ENCODE measurements around the gene KRTCAP2.
"Not testable (repeated sequence)": the region's sequence is repeated elsewhere in the genome, so short reads cannot be mapped to it uniquely, and the experiment has no call there.

KRTCAP2 gene

DNA sequence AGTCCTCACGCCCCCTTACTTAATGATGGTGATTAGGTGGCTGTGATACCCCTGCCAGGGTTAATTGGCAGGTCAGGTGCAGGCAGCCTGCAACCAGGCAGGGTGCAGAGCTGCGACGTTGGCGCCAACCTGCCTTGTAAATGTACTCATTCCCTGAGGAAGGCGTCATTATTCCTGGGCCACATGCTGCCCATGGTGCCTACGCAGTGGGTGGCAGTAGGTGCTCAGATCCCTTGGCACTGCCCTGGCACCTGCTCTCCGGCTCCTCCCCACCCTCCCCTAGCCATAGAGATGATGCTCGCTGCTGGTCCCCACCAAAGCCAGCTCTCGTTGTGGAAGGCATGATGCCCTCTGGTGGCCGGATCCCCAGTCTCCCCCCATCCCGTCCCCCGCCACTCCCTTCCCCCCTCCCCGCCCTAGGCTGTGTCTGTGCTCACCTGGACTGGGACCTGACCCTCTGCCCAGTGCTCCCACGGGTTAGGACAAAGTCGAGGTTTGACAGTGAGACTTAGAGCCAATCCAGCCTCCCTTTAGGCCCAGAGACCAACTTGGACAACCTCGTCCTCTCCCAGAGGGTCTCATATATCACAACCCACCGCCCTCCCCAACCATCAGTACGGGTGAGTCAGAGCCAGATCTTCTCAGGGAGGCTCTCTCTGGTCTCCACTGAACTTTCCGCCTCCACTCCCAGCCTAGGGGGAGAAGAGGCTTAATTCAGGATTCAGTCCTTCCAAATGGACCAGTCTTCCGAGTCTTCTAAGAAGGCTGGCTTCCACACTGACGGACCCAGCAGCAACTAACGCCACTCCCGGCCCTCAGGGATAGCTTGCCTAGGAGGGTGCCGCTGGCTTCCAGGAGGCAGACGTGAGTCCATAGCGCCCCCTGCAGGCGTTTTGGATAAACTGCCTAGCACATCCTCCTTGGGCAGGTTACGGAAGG, 5.7 kb downstream of the KRTCAP2 start:
- DNase-seq: peak; percentile 87

DNA sequence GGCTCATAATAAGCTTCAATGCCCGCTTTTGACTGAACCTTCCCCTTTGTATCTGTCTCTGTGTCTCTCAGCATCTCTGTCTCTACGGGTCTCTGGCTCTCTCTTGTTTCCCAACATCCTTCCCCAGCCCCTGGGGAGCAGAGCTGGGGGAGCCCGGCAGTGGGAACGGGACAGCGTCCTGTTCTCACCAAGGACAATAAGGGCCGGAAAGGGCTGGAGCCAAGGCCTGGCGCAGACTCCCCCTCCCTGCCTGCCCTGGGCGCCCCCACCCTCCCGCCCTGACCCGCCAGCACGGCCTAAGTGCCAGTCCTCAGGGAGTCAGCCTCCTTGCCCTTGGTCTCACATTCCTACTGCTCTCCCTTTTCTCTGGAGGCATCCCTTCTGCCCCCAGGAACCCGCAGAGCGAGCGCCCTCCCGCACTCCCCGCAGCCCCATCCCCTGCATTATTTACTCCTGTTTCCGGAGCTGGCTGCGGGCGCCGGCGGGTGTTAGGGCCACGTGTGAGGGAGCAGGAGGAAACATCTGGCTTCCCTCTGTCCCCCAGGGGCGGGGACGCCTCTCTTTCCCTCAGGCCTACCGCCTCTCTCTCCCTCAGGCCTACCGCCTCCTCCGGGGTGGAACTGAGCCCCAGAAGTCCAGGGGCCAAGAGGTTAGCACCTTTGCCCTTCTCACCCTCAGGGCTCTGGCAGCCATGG, 6.5 kb downstream of the KRTCAP2 start:
- peak; percentile 43 for DNase-seq

DNA sequence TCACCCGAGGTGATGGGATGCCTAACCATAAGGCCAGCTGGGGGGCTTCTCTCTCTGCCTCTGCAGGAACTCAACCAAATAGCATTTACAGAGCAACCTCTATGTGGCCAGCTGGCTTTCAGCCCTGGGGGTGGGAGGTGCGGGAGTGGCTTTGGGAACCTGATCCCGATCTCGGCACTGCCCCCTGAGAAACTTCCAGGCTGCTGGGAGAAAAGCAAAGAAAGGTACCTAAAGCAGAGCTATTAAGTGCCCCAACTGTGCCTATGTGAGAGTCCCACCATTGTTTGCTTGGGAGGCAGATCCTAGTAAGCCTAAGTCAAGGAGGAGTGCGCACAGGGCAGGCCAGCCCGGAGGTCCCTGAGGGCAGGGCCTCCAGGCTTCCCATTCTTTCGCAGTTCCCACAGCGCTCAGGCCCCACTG, 7.0 kb downstream of the KRTCAP2 start:
- no peak for DNase-seq

DNA sequence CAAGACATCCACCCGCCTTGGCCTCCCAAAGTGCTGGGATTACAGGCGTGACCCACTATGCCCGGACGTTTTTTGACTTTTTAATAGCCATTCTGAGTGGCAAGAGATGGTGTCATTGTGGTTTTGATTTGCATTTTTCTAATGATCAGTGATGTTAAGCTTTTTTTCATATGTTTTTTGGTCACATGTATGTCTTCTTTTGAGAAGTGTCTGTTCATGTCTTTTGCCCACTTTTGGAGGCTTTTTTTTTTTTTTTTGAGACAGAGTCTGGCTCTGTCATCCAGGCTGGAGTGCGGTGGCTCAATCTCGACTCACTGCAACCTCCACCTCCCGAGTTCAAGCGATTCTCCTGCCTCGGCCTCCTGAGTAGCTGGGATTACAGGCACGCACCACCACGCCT, 8.5 kb downstream of the KRTCAP2 start:
- DNase-seq: not testable (repeated sequence)

DNA sequence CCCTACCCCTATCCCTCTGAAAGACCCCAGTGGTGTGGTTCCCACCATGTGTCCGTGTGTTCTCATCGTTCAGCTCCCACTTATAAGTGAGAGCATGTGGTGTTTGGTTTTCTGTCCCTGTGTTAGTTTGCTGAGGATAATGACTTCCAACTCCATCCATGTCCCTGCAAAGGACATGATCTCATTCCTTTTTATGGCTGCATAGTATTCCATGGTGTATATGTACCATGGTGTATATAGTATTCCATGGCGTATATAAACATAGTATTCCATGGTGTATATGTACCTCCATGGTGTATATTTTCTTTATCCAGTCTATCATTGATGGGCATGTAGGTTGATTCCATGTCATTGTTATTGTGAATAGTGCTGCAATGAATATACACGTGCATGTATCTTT, 9.3 kb downstream of the KRTCAP2 start:
- not testable (repeated sequence) for DNase-seq

DNA sequence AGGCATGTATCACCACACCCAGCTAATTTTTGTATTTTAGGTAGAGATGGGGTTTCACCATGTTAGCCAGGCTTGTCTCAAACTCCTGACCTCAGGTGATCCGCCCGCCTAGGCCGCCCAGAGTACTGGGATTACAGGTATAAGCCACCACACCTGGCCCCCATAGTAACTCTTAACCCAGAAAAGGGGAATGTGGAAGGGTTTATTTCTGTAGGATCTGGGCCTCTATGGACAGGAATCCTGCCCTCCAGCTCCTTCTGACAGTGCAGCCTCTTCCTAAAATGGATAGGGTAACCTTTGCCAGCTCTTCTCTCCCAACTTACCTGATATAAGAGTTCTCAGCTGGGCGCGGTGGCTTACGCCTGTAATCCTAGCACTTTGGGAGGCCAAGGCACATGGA, 10.5 kb downstream of the KRTCAP2 start:
- not testable (repeated sequence) for DNase-seq

DNA sequence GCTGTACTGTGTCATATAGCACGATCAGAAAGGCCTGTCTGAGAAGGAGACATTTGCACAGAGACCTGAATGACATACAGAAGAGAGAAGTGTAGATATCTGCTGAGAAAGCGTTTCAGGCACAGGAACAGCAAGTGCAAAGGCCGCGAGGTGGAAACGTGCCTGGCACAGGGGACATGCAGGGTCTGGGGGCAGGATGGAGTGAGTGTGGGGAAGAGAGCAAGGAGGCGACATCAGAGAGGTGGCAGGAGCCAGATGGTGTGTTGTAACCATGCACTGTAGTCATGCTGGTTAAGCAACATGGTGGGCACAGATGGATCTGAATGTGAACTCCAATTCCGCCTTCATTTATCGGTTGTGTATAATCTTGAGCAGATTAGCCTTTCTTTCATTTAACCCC, 13.0 kb downstream of the KRTCAP2 start:
- no peak for DNase-seq

DNA sequence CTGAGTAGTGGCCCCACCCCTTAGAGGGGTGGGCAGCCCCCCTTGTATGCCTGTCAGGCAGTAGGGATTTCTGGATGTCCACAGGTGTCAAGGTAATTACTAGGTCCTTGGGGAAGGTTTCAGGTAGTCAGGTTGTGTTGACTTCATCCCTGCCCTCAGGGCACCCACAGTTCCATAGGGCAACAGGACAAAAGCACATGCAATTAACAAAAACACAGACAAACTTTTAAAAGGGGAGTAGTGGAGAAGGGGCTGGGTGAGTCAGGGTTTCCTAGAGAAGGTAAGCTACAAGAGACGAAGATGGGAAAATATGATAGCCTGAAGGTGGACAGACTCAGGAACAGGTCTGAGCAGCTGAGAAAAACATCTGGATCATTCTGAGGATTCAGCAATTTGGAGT, 14.1 kb downstream of the KRTCAP2 start:
- peak; percentile 54 for DNase-seq

DNA sequence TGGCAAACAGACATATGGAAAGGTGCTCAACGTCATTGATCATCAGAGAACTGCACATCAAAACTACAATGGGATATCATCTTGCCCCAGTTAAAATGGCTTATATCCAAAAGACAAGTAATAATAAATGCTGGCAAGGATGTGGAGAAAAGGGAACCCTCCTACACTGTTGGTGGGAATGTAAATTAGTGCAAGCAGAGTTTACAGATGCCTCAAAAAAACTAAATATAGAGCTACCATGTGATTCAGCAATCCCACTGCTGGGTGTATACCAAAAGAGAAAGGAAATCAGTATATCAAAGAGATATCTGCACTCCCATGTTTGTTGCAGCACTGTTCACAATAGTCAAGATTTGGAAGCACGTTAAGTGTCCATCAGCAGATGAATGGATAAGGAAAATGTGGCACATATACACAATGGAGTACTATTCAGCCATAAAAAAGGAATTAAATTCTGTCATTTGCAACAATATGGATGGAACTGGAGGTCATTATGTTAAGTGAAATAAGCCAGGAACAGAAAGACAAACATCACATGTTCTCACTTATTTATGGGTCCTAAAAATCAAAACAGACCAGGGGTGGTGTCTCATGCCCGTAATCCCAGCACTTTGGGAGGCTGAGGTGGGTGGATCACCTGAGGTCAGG, 17.0 kb downstream of the KRTCAP2 start:
- not testable (repeated sequence) for DNase-seq

DNA sequence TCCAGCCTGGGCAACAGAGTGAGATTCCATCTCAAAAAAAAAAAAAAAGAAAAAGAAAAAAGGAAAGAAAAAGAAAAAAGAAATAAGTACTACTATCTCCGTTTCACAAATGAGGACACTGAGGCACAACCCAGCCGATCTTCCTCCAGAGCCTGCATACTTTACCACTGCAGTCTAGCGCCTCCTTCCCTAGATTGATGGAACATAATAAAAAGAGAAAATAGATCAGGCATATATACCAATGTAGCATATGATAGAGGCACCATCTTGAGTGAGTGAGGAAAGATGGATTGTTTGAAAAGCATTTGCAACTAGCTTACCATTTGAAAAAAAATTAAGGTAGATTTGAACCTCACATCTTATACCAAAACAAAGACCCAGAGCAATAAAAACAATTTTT, 27.6 kb downstream of the KRTCAP2 start:
- no peak for DNase-seq

DNA sequence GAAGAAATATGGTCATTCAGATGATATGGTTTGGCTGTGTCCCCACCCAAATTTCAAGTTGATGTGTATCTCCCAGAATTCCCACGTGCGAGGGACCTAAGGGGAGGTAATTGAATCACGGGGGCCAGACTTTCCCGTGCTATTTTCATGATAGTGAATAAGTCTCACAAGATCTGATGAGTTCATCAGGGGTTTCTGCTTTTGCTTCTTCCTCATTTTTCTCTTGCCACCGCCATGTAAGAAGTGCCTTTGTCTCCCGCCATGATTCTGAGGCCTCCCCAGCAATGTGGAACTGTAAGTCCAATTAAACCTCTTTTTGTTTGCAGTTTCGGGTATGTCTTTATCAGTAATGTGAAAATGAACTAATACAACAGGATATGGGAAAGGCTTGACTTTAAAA, 31.4 kb downstream of the KRTCAP2 start:
- DNase-seq: no peak

DNA sequence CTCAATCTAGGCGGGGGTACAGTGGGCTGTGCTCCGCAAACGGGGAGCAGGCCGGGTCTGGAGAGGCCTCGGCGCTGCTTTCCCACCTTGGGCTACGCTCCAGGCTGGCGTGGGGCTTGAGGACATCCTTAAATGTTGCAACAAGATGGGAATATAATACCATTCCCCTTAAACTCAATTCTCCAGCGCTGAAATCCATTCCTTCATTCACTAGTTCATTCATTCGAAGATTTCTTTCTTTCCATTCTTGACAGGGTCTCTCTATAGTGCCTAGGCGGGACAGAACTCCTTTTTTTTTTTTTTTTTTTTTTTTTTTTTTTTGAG, 32.5 kb downstream of the KRTCAP2 start:
- DNase-seq: no peak

DNA sequence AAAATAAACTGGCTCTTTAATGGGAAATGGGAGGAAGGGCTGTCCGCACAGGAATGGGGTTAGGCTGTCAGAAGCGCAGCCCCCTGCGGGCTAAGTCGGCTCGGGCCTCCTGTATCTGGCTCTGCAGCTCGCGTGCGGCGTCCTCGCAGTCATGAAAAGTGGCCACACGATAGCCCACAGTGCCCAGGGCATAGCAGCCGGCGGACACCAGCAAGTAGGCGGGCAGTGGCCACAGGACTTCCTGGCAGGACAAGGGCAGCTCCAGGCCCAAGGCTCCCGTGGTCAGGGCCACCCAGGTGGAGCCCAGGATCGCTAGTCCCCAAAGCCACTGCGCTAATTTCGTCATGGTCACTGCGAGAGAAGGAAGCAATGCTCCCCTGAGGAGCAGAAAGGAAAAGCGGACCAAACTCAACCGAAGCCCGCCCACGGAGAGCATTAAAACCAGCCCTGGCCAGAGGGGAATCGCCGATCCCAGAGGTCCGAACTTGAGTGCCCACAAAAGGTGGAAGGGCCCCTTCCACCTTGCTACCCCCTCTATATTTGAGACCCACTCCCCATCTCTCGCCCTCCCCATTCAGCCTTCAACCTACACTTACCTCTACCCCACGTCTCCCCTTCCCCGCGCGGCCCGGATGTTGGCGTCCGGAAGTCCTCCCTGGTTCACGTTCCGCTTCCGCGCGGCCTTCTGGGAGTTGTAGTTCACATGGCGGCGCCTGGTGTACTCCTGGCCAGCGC, 33.0 kb downstream of the KRTCAP2 start, which contains the start of gene DPM3:
Gene DPM3, minus strand, starts transcription at position 637 of the 735 bp plus-strand sequence. Its CDS starts 291 bp downstream, at position 346.
- peak; percentile 84 for DNase-seq

DNA sequence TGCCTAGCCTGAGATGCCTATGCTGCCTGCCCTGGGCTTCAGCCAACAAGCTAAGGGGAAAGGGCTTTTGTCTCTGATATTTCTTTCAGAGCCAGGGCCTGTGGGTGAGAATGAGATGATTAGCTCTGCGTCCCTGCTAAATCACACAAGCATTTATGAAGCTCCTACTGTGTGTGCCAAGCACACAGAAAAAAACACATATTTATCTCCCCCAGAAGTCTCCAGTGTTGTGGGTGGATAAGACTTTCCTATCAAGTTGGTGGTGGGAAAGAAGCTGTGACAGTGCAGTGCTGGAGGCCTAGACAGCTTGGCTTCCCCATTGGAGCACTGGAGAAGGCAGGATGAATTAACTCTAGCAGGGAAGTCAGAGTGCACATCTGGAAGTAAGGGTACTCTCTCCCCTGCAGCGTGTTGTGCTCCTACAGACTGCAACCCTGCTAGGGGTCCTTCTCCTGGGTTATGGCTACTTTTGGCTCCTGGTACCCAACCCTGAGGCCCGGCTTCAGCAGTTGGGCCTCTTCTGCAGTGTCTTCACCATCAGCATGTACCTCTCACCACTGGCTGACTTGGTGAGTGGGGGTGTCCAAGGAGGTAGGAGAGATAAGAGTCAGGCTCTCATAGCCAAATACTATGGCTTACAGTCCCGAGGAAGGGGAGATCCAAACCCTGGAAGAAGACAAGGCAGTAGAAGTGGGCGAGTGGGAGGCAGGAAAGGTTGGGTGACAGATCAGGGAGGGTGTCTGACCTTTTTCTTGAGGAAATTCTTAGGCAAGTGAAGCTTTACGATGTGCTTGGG, 35.8 kb downstream of the KRTCAP2 start:
- no peak for DNase-seq

DNA sequence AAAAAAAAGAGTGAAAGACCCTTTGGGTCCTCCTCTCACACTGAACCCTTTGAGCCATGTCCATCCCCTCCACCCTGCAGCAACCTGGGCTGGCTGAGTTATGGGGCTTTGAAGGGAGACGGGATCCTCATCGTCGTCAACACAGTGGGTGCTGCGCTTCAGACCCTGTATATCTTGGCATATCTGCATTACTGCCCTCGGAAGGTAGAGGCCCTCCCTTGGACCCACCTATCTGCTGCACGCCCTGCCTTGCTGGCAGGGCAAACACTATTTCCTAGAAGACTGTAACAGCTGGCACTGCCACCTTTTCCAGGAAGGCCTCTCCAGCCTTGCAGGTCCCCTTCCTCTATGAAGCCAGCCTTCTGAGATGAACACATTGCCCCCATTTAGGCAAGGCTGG, 36.4 kb downstream of the KRTCAP2 start:
- DNase-seq: no peak

DNA sequence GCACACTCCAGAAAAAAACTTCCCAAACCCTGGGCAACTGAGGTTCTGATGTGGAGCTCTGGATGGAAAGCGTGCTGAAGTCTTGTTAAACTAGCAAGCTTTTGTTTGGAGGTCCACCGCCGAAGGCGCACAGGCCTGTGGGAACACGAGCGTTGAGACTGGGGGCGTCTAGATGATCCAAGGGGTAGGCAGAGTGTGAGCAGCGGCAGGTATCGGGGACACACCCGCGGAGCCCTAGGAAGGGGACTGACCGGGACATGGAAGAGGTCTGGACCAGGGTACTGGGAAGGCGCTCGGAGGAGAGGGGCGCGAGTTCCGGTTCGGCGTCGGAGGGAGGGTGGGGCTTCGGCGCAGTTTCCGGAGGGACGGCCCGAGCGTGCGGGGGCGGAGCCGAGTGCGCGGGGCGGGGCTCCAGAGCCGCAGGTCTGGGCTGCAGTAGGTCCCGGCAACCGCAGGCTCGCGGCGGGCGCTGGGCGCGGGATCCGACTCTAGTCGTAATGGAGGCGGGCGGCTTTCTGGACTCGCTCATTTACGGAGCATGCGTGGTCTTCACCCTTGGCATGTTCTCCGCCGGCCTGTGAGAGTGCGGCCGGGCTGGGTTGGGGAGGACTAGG, 37.6 kb downstream of the KRTCAP2 start, which contains the start of gene SLC50A1:
Gene SLC50A1, plus strand, starts transcription at position 438 of the 614 bp plus-strand sequence. Its CDS starts 60 bp downstream, at position 498.
- DNase-seq: peak; percentile 93

DNA sequence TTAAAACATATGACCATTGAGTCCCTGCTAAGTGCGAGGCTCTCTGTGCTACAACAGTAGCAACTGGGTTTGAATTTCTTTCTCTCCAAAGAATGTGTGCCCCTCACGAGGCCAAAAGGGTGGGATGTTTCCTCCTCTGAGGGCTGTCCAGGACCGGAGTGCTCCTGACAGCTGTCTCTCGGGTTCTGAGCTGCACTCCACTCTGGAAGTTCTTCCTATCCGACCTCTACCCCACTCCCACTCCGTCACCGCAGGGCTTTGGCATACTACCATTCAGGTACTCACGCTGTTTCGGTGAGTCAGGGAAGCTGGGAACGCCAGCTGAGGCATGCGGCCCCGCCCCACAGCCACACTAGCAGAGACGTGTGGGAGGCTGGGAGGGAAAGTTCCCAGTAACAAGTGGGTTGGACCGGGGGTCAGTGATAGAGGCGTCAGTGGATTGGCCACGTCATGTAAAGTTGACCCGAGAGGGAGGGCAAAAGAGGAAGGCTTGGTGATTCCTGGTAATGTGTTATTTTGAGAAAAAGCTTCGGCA, 38.2 kb downstream of the KRTCAP2 start:
- DNase-seq: peak; percentile 77

DNA sequence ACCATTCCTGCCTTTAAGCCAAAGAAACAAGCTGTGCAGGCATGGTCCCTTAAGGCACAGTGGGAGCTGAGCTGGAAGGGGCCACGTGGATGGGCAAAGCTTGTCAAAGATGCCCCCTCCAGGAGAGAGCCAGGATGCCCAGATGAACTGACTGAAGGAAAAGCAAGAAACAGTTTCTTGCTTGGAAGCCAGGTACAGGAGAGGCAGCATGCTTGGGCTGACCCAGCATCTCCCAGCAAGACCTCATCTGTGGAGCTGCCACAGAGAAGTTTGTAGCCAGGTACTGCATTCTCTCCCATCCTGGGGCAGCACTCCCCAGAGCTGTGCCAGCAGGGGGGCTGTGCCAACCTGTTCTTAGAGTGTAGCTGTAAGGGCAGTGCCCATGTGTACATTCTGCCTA, 38.8 kb downstream of the KRTCAP2 start:
- DNase-seq: no peak

DNA sequence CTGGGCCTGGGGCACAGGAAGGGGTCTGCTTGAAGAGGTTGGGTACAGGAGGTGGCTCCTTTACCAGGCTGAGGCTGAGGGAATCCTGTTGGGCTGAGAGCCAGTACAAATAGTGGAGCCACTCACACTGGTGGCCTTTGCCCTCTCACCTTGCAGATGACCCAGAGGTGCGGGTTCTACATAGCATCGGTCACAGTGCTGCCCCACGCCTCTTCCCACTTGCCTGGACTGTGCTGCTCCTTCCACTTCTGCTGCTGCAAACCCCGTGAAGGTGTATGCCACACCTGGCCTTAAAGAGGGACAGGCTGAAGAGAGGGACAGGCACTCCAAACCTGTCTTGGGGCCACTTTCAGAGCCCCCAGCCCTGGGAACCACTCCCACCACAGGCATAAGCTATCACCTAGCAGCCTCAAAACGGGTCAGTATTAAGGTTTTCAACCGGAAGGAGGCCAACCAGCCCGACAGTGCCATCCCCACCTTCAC, 39.3 kb downstream of the KRTCAP2 start:
- no peak for DNase-seq

DNA sequence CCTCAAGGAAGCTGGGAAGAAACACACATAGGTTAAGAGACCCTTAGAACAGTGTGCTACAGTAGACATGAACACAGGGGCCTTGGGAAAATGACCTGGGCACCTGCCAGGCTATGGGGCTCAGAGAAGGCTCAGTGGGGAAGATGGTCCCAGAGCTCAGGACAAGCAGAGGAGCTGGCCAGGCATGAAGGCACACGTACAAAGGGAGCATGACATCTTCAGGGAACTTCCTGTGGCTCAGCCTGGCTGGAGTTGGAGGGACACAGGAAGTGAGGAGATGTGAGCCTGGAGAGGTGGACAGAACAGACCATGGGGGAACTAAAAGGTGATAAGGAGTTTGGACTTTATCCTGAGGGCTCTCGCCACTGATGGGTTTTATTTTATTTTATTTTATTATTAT, 41.2 kb downstream of the KRTCAP2 start:
- DNase-seq: no peak

DNA sequence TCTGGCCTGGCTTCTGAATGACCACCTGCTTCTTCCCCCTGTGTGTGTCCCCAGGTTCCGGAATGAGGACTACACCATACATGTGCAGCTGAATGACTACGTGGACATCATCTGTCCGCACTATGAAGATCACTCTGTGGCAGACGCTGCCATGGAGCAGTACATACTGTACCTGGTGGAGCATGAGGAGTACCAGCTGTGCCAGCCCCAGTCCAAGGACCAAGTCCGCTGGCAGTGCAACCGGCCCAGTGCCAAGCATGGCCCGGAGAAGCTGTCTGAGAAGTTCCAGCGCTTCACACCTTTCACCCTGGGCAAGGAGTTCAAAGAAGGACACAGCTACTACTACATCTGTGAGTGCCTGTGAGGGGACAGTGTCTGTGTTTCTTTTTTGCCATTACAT, 41.8 kb downstream of the KRTCAP2 start:
- DNase-seq: no peak

All from NCI-H146 (cell line).